ENCODE data around the gene SATB1. TPM values are rescaled to one million over a fixed set of nuclear protein-coding genes. Genes with fewer than 3 reads are reported as not detected.

The SATB1 gene
- polyA plus RNA-seq, 2 of the 4 experiments (the other 2 are of a cell fraction) = 0.05 TPM; not detected in 1

- Histone ChIP-seq H3K27ac (no peak overlapping the region), H3K9me3 (no peaks in the 10 kb centered on the region), H3K4me1 (no peaks in the 10 kb centered on the region), H3K4me2 (no peak overlapping the region), H3K4me3 (no peak overlapping the region)
- ATAC-seq (no peak), DNase-seq (ENCODE audit: low read depth in 1 of 2, low spot score in 1 of 2) (no peak), FAIRE-seq (no peak)
- WGBS (ENCODE audit: missing lambda C conversion rate) = 86% methylated on average over 1 of the region's 1 CpG
- ChIA-PET POLR2A (no interaction called here), CTCF (no interaction called here)
- TF ChIP-seq NPAS2 (CRISPR knock-in tag; IDR thresholded peaks at IDR 0.05; ENCODE audit: borderline replicate concordance) (no peak), RFX5 (IDR thresholded peaks at IDR 0.05) (no peak)
Observed at GRCh38 chr3:18307529-18307928, 117.6 kb downstream of the SATB1 start.

GRCh38 chr3:18302517-18302916 is 122.6 kb downstream of the SATB1 start:
- Histone ChIP-seq H3K4me3 (no peak overlapping the region), H3K4me2 (no peak overlapping the region), H3K9me3 (no peaks in the 10 kb centered on the region), H3K27ac (no peak overlapping the region), H3K4me1 (no peaks in the 10 kb centered on the region)
- ChIA-PET CTCF (no interaction called here), POLR2A (no interaction called here)
- FAIRE-seq = no peak
- DNase-seq (ENCODE audit: low read depth in 1 of 2, low spot score in 1 of 2) = no peak
- WGBS (ENCODE audit: missing lambda C conversion rate) = 10% methylated on average over 1 of the region's 1 CpG
- TF ChIP-seq USF2 (IDR thresholded peaks at IDR 0.05) (no peak), ZC3H11A (IDR thresholded peaks at IDR 0.05) (no peak), POLR2AphosphoS2 (conservative IDR thresholded peaks at IDR 0.05; ENCODE audit: low read length) (no peak)
- no peak for ATAC-seq

GRCh38 chr3:18301781-18302180 is 123.4 kb downstream of the SATB1 start:
- no peak overlapping the region for H3K4me2 ChIP-seq
- 19% methylated on average over 1 of the region's 1 CpG for WGBS (ENCODE audit: missing lambda C conversion rate)
- TF ChIP-seq JUNB (IDR thresholded peaks at IDR 0.05) = no peak
- TF ChIP-seq FOSL2 (IDR thresholded peaks at IDR 0.05) = no peak
- TF ChIP-seq FOSL2 (CRISPR knock-in tag; IDR thresholded peaks at IDR 0.05) = no peak
- no peak for TF ChIP-seq JUN (IDR thresholded peaks at IDR 0.05)
- no peak for TF ChIP-seq CTCF (IDR thresholded peaks at IDR 0.05)
- no peak for TF ChIP-seq CHD4 (IDR thresholded peaks at IDR 0.05; ENCODE audit: borderline replicate concordance)
- no peak for TF ChIP-seq POLR2AphosphoS2 (conservative IDR thresholded peaks at IDR 0.05; ENCODE audit: low read length)
- TF ChIP-seq CEBPB (IDR thresholded peaks at IDR 0.05) = no peak
- TF ChIP-seq KDM5A (IDR thresholded peaks at IDR 0.05) = no peak
- no peak for TF ChIP-seq MAZ (IDR thresholded peaks at IDR 0.05; ENCODE audit: borderline replicate concordance, low read depth, low read length)
- no peak for TF ChIP-seq HES2 (IDR thresholded peaks at IDR 0.05)
- TF ChIP-seq PBX3 (IDR thresholded peaks at IDR 0.05) = no peak

GRCh38 chr3:18300916-18301315 is 124.2 kb downstream of the SATB1 start:
- no peak for DNase-seq (ENCODE audit: low read depth in 1 of 2, low spot score in 1 of 2)
- ChIA-PET POLR2A (no interaction called here), CTCF (no interaction called here)
- Histone ChIP-seq H3K27ac (no peak overlapping the region), H3K4me2 (no peak overlapping the region), H3K9me3 (no peaks in the 10 kb centered on the region), H3K4me3 (no peak overlapping the region), H3K4me1 (no peaks in the 10 kb centered on the region)
- no peak for ATAC-seq
- WGBS (ENCODE audit: missing lambda C conversion rate) = 52% methylated on average over 3 of the region's 3 CpGs
- FAIRE-seq = no peak
- TF ChIP-seq MAFK (IDR thresholded peaks at IDR 0.05; ENCODE audit: partially characterized antibody) (no peak), RAD21 (conservative IDR thresholded peaks at IDR 0.05 in 1 of 2, IDR thresholded peaks at IDR 0.05 in 1 of 2) (no peak), RARB (CRISPR knock-in tag; IDR thresholded peaks at IDR 0.05) (no peak), KDM1A (IDR thresholded peaks at IDR 0.05; ENCODE audit: low read depth) (no peak), KDM5A (IDR thresholded peaks at IDR 0.05) (no peak), FOSB (CRISPR knock-in tag; IDR thresholded peaks at IDR 0.05) (no peak), HMGXB4 (CRISPR knock-in tag; IDR thresholded peaks at IDR 0.05; ENCODE audit: borderline replicate concordance) (no peak), POLR2A (IDR thresholded peaks at IDR 0.05; ENCODE audit: low read length) (no peak), SMC3 (IDR thresholded peaks at IDR 0.05) (no peak), RCOR1 (IDR thresholded peaks at IDR 0.05; ENCODE audit: low read depth, low read length) (no peak), SREBF2 (IDR thresholded peaks at IDR 0.05) (no peak)

More at GRCh38 chr3:18301781-18302180, 123.4 kb downstream of the SATB1 start:
- DNase-seq (ENCODE audit: low read depth in 1 of 2, low spot score in 1 of 2) (no peak), FAIRE-seq (no peak), ATAC-seq (no peak)
- ChIA-PET POLR2A (no interaction called here), CTCF (no interaction called here)
- no peaks in the 10 kb centered on the region for H3K9me3 ChIP-seq
- H3K27ac ChIP-seq = no peak overlapping the region
- no peaks in the 10 kb centered on the region for H3K4me1 ChIP-seq
- no peak overlapping the region for H3K4me3 ChIP-seq
